HPDE6-E6E7 (cell line): ENCODE measurements around the gene RNASE3.
"Not testable (repeated sequence)": the region's sequence is repeated elsewhere in the genome, so short reads cannot be mapped to it uniquely, and the experiment has no call there.

Experiments
- DNase-seq: peaks from one replicate; pipeline ENCODE4 v3.0.0; 2011; ENCODE audit warnings: missing footprints; ENCODE audit errors: extremely low spot score

The RNASE3 gene

DNA sequence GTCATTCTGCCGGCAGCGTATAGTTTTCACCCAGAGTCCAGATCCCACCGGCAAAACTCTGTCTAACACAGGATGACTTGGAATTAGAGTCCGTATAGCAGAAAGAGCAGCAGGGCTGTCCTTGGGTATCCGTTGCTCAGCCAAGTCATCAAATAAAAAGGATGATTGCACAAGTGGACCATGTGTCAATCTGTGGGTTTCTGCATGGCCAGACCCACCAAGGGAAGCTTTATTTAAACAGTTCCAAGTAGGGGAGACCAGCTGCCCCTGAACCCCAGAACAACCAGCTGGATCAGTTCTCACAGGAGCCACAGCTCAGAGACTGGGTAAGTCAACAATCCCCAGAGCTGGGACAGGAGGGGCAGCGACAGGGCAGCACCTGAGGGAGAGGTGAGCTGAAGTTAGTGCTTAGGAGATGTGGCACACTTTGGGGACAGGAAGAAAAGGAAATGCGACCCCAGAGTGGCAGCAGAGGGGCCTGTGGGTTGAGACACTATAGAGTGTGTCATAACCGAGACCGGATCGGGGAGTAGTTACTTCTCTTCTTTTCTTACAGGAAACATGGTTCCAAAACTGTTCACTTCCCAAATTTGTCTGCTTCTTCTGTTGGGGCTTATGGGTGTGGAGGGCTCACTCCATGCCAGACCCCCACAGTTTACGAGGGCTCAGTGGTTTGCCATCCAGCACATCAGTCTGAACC, at the start of gene RNASE3:
RNASE3 (plus strand) TSS at position 260 of the 700 bp plus-strand sequence; CDS start at position 562, 302 bp downstream.
- DNase-seq = not testable (repeated sequence)

DNA sequence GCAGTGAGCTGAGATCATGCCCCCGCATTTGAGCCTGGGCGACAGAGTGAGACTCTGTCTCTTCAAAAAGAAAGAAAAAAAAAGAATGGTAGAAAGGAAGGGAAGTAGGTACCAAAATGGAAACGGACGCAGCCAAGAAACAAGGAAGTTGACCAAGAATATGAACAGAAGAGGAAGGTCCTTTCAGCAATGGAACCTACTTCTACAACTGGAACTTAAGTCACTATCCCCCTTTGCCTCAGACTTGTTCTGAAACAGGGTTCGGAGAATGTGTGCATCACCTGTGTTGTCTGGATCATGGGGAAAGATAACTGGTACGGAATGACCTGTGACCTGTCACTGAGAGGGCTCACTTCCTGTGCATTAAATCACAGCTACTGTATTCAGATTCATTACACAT, 44.6 kb upstream of the RNASE3 start:
- no peak for DNase-seq

DNA sequence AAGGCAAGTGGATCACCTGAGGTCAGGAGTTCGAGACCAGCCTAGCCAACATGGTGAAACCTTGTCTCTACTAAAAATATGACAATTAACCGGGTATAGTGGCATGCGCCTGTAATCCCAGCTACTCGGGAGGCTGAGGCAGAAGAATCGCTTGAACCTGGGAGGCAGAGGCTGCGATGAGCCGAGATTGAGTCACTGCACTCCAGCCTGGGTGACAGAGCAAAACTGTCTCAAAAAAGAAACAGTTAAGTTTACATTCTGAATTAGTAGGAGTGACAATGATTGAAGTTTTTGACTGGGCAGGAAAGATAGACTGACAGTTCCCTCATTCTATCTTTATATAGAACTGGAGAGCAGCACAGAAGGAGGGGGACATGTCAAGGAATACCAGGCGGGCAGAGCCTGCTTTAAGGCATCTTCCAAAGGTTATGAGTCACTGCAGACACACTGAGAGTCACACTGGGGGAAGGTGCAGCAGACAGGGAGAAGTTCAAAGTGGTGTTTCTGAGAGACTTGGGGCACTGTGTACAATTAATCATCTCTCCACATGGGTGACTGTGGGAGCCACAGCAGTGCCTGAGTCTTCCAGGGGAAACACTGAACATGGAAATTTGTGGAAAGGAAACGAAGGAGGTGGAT, 42.8 kb upstream of the RNASE3 start:
- DNase-seq = no peak

DNA sequence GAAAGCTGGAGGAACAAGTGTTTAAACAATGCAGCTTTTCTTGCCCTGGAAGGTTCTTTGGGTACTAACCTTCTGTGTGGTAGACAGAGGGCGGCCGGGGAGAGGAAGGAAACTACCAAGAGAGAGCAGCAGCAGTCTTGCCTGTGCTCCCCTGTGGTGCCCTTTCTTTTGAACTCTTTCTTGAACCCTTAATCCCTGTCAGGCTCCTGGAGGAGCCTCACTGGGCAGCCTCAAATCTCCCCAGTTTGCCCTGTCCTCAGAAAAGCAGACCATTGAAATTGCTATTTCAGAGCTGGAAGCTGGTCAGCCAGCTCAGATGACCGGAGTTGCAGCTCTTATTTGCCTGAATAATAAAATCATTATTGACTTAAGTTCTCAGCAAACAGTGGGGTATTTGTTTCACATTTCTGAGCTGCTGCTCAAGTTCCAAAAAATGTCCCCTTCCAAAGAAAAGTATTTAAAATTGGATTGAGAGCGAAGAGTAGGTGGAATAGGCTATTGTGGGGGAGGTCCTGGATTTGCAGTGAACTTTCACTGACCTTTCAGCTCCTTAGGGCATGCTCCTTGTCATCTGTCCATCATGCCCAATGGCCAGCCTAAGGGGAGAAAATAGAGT, 42.1 kb upstream of the RNASE3 start:
- DNase-seq = no peak

GRCh38 chr14:20853042-20853441, 38.1 kb upstream of the RNASE3 start:
- no peak for DNase-seq

GRCh38 chr14:20855652-20856291, 35.4 kb upstream of the RNASE3 start:
- peak; percentile 54 for DNase-seq

DNA sequence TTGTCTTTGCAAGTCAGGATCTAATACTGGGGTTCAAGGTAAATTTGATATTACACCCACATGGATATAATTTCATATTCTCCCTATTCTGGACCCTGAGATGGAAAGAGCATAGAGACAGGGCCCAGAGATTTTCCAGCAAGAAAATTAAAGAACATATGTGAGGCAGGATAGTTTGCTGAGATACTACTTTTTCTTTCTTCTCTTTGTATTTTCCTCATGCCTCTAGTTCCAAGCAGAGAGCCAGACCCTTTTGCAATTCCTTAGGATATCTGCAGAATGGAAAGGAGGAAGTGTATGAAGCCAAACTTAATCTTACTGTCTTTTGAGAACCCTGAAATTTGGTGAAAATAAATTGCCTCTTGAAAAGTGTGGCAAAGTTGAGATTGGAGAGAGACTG, 34.0 kb upstream of the RNASE3 start:
- no peak for DNase-seq

GRCh38 chr14:20857630-20858261, 33.4 kb upstream of the RNASE3 start:
- DNase-seq = peak; percentile 27

DNA sequence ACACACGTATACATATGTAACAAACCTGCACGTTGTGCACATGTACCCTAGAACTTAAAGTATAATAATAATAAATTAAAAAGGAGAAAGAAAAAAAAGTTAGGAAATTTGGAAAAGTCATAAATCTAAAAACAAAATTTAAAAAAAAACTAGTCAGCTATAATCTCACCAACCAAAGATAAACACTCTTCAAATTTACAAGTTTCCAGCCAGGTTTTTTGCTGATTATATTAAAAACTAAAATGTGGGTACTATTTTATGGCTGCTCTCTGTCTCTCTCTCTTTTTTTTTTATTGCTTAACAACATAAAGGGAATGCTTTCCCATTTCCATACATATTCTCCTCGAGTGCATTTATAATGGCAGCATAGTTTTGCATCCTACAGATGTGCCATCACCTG, 25.0 kb upstream of the RNASE3 start:
- no peak for DNase-seq

DNA sequence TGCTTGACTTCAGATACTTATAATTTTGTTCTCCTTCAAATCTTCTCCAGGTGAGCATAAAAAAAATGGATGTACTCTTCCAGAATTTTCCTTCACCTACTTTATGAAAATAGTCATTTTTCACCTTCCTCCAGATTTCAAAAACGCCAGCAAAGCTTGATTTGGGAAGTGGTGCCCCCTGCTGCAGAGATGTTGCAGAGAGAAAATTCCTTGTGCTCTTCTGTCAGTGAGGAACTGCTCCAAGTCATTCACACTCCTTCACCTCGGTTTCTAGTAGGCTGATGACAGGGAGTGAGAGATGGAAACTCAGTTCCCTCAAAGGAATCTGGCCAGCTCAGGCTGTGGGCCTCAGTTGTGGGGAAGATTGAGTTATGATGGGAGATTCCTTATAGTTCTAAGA, 24.2 kb upstream of the RNASE3 start:
- no peak for DNase-seq

- DNase-seq = no peak
Observed at GRCh38 chr14:20873370-20874177, 17.6 kb upstream of the RNASE3 start.

DNA sequence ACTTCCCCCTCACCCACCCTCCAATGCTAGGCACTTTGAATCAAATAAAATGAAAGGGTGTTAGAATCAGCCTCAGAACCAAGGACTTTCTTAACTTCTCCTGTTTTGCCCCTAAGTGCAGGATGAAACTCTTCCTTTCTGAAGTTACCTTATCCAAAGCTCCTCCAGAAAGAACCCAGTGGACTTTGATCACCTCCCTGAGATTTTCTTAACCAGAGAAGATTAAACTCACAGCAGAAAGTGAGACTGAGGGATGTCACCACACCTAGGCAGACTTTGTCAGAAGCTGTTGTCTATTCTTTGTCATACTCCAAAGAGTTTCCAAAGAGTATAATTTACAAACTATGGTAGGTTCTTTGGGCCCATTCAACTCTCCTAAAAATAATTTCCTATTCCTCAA, 14.2 kb upstream of the RNASE3 start:
- no peak for DNase-seq

GRCh38 chr14:20878695-20879094, 12.5 kb upstream of the RNASE3 start:
- no peak for DNase-seq

DNA sequence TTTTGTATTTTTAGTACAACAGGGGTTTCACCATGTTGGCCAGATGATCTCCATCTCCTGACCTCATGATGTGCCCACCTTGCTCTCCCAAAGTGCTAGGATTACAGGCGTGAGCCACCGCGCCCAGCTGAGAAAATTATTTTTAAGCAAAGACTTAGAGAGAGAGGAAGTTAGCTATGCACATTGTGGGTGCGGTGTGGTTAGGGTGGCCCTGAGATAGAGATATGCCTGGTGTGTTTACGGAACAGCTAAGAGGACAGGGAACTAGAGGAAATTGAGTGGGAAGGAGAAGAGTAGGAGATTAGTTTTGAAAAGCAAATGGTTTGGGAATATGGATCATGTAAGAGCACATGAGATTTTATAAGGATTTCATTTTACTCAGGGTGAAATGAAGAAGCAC, 10.0 kb upstream of the RNASE3 start:
- DNase-seq = not testable (repeated sequence)

GRCh38 chr14:20882787-20883186, 8.4 kb upstream of the RNASE3 start:
- DNase-seq = not testable (repeated sequence)

DNA sequence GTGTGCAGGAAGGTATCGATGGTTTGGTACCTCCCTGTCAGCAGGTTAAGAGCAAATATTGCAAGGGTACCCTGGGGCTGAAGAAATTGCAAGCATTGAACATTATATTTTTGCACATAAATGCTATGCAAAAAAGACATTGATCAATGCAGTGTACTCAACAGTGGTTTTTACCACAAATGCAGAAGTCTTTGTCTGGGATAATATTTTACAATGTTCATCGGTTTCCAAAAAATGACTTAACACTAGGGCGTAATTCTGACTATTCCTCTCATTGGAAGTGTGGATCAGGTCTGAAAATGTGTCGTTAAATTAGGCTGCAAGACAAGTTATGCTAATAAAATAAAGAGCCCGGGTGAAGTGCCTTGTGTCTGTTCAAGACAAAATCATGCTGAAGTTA, 2.8 kb upstream of the RNASE3 start:
- DNase-seq = not testable (repeated sequence)

- DNase-seq = not testable (repeated sequence)
Observed at GRCh38 chr14:20895322-20895721, 4.1 kb downstream of the RNASE3 start.

- no peak for DNase-seq
Observed at GRCh38 chr14:20904393-20905029, 13.3 kb downstream of the RNASE3 start.

DNA sequence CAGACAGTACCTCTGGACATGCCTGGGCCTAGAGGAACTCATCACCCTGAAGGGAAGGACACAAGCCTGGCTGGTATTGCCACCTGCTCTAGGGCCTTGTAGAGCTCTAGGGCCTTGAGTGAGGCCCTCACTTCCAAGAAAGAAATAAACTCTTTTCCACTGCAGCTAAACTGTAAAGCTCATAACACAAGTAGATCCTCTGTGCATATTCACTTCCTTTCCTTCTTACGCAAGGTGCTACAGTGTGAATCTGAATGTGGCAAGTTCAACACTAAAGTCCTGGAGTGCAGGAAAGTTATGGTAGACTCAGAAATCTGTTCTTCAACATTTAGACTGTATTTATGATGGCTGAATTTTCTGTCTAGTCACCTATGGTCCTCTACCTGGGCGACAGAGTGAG, 14.5 kb downstream of the RNASE3 start:
- no peak for DNase-seq

- DNase-seq = no peak
Observed at GRCh38 chr14:20907214-20907613, 16.0 kb downstream of the RNASE3 start.

DNA sequence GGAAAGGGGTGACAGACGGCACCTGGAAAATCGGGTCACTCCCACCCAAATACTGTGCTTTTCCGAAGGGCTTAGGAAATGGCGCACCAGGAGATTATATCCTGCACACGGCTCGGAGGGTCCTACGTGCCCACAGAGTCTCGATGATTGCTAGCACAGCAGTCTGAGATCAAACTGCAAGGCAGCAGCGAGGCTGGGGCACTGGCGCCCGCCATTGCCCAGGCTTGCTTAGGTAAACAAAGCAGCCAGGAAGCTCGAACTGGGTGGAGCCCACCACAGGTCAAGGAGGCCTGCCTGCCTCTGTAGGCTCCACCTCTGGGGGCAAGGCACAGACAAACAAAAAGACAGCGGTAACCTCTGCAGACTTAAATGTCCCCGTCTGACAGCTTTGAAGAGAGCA, 19.6 kb downstream of the RNASE3 start:
- not testable (repeated sequence) for DNase-seq
